Fibroblast of peridontal ligament (primary cell): ENCODE measurements around the gene ALG9.
A peak's percentile ranks its signal among the peaks of the same experiment; 100 is the strongest.

ENCODE experiments used
- DNase-seq: peaks from one replicate; pipeline ENCODE4 v3.0.0-alpha.2; 2010; ENCODE audit errors: extremely low read depth

Gene ALG9

DNA sequence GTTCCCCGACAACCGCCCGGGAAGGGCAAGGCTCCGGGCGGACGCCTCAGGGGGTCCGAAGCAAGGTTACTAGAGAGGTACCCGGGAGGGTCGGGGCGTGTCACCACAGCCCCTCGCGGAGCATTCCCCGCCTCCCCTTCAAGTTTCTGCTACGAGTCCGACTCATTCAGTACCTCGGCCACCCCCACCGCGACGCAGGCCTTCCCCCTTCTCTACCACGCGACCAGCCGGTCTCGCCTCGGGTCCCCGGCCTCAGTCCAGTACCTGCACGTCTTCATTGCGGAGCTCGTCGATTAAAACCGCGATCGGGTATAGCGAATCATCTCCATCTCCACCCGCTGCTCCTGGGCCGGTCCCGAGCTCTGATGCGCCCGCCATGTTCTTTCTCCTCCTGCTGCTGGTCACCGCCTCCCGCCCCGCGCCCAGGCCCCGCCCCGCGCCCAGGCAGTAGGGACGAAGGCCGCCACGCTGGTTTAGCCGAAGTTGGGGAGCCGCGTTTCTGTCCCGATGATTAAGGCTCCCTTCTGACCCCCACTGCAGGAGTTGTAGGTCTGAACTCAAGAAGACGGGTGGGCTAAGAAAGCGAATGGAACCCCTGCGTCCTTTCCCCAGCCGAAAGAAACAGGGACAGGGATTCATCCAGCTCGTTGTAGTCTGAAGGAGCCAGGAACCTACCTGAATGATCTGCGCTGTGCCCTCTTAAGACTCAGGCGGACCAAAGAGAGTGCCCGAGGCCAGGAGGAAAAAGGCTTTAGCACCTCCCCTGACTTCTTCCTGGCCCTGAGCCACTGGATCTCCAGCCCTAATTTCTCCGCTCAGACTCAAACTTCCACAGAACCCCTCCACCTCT, 105.2 kb downstream of the ALG9 start, which contains the start of gene PPP2R1B:
PPP2R1B (minus strand) TSS at position 406 of the 850 bp plus-strand sequence; CDS start at position 378, 28 bp downstream.
- DNase-seq: peak; percentile 65

- DNase-seq: peak; percentile 15
Observed at GRCh38 chr11:111765320-111765983, 105.9 kb downstream of the ALG9 start.

GRCh38 chr11:111764621-111765020, 106.8 kb downstream of the ALG9 start:
- peak; percentile 23 for DNase-seq

GRCh38 chr11:111762981-111763643, 108.3 kb downstream of the ALG9 start:
- peak; percentile 67 for DNase-seq

DNA sequence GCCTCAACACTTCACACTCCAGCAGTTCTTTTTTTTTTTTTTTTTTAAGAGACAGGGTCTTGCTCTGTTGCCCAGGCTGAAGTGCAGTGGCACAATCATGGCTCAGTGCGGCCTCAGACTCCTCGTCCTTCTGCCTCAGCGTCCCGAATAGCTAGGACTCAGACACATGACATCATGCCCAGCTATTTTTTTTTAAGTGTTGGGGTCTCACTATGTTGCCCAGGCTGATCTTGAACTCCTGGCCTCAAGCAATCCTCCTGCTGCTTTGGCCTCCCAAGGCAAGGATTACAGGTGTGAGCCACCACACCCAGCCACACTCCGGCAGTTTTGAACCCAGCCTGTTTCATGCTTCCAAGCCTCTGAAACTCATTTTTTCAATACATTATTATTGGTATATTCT, 108.9 kb downstream of the ALG9 start:
- no peak for DNase-seq

- no peak for DNase-seq
Observed at GRCh38 chr11:111761036-111761435, 110.3 kb downstream of the ALG9 start.

GRCh38 chr11:111759778-111760407, 111.5 kb downstream of the ALG9 start:
- no peak for DNase-seq

DNA sequence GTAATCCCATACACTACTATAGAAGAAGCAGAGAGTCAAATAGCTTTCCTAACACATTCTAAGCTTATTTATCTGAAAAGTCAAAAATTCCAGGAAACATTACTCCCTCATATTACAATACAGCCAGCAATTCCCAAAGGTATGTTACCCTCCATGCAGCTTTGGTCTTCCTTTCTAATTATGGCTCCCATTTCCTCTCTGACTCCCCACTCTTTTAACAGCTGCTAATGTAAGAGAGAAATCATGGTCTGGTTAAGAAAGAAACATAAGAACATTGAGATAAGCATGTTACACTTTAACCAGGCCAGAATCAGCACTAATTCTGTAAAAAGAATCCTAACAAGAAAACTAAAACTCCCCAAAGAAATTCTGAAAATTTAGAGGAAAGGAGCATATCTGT, 112.0 kb downstream of the ALG9 start:
- DNase-seq: no peak

DNA sequence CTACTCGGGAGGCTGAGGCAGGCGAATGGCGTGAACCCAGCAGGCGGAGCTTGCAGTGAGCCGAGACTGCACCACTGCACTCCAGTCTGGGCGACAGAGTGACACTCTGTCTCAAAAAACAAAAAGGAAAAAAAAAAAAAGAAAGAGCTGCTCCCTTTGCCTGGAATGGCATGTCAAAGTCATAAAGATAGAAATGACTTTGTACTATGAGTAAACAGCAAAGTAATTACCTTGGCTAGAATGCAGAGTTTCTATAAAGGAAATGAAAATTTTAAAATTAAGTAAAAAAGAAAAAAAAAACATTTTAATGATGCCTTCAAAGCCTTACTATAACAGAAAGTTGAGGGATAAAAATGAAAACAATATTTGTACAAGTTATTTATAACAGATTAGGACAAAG, 115.3 kb downstream of the ALG9 start:
- no peak for DNase-seq

DNA sequence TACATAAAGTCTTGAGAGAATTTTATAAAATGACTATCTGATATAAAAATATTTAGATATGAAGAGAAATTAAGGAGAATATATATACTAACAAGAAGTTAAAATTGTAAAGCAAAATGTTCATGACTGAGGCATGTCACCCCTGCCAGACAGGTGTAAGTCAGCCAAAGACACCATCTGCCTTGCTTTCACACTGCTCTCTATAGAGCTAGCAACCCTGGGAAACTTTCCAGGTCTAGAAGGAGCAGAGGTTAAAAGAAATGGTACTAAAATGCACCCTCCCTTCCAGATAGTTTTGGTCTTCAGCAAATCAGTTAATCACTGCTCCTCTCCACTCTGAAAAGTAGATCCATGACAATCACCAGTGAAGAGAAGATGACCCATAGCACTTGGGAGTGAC, 121.7 kb downstream of the ALG9 start:
- DNase-seq: no peak

DNA sequence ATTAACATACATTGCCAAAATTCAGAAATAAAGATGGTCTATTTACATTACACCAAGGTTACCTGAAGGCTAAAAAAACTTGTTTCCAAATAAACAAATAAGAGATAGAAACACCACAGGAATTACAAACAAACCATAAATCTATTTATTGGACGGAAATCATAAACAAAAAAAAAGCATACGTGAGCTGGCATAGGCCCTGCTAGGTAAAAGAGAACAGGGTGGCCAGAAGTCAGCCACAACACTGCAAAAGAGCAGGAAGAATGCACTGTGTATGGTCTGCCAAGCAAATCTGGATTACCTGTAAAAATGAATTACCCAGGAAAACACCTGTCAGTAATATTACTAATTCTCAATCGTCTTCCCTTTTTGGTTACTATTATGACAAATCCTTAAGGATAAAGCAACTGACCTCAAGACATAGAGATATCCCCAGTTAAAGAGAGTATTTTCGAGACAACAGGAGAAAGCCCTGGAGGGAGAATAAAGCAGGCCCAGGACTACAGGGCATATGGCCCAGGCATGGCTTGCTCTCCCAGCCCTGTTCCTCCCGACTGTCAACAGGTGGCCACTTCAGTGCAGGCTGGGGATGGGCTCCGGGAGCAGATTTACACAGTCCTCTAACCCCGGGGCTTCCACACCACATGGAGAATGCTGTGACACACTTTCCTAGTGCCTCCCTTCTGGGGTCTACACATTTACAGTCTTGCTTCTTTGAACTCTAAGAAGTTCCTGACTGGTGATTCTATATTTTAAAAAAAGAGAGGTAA, 123.2 kb downstream of the ALG9 start:
- no peak for DNase-seq

DNA sequence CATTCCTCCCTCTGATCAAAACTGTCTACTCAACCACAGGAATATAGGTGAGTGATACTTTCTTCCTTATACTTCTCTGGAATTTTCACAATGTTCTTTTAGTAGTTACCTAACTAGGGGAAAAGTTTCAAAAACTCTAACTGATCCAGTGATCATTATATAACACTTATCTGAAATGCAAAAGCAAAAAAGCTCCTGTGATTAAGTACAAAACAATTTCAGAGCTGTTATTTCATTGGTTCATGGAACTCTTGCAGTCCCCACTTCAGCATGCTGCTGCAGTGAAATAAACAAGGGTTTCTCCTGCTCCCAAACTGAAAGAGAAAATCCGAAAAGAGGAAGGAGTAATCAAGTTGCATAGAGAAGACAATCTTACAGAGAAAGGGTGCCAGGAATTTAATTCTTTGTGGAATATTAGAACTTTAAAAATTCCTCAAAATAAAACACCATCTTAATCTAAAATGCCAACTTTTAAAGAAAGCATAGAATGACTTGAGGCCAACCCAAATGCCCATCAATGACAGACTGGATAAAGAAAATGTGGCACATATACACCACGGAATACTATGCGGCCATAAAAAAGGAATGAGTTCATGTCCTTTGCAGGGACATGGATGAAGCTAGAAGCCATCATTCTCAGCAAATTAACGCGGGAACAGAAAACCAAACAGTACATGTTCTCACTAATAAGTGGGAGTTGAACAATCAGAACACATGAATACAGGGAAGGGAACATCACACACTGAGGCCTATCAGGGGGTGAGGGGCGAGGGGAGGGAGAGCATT, 125.5 kb downstream of the ALG9 start:
- peak; percentile 82 for DNase-seq

DNA sequence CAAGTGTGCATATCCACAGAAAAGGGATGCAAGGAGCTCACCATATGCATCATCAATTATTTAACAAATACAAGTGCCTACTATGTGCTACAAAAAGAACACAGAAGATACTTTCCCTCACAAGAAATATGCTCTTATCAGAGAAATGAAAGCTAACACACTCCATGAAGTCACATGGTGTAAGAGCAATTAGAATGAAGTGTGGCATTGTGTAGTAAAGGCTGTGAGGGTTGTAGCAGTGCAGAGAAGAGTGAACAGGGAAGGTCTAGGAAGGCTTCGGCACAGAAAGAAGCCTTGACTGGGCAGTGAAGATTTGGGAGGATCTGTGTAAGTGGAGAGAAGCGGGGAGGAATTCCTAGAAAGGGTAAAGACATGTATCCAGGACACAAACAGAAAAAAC, 127.7 kb downstream of the ALG9 start:
- no peak for DNase-seq

- DNase-seq: no peak
Observed at GRCh38 chr11:111741751-111742150, 129.6 kb downstream of the ALG9 start.

DNA sequence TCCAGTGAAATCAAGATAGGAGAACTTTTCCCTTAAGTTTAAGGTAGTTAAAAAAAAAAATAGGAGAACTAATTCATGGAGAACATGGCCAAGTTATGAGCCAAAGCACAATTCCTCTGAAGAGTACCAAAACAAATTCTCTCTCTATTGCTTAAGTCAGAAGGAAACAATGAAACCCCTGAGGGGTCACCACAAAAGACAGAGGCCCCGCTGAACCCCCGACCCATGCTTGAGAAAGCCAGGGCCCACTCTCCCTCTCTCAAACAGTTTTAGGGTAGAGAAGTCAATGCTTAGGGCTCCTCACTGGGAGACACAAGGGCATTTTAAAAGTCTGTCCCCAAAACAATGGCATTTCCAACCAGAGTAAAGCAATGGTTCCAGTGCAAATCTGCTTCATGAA, 132.1 kb downstream of the ALG9 start:
- no peak for DNase-seq

GRCh38 chr11:111737444-111738210, 133.8 kb downstream of the ALG9 start:
- DNase-seq: peak; percentile 48

- DNase-seq: no peak
Observed at GRCh38 chr11:111736621-111737443, 134.5 kb downstream of the ALG9 start.
